ENCODE data around the gene ARHGEF17. TPM values are rescaled to one million over a fixed set of nuclear protein-coding genes. Genes with fewer than 3 reads are reported as not detected.

The ARHGEF17 gene
- total RNA-seq, 1 donor = 0.31 TPM

- H3K4me1 ChIP-seq (ENCODE audit: insufficient read depth, low read length) = peaks cover 37% of the 10 kb centered on the region
- H3K9me3 ChIP-seq (ENCODE audit: low read depth, low read length) = no peaks in the 10 kb centered on the region
- H3K4me3 ChIP-seq (ENCODE audit: low read length) = no peak overlapping the region
- no peaks in the 10 kb centered on the region for H3K27me3 ChIP-seq (ENCODE audit: insufficient read depth, low read length)
Observed at GRCh38 chr11:73281796-73282660, 26.0 kb upstream of the ARHGEF17 start.

GRCh38 chr11:73283276-73284000, 24.6 kb upstream of the ARHGEF17 start:
- Histone ChIP-seq H3K9me3 (ENCODE audit: low read depth, low read length) (no peaks in the 10 kb centered on the region), H3K27me3 (ENCODE audit: insufficient read depth, low read length) (no peaks in the 10 kb centered on the region), H3K4me1 (ENCODE audit: insufficient read depth, low read length) (peaks cover 51% of the 10 kb centered on the region), H3K4me3 (ENCODE audit: low read length) (no peak overlapping the region)

- Histone ChIP-seq H3K4me1 (ENCODE audit: insufficient read depth, low read length) (peaks cover 58% of the 10 kb centered on the region), H3K4me3 (ENCODE audit: low read length) (no peak overlapping the region), H3K9me3 (ENCODE audit: low read depth, low read length) (no peaks in the 10 kb centered on the region), H3K27me3 (ENCODE audit: insufficient read depth, low read length) (no peaks in the 10 kb centered on the region)
Observed at GRCh38 chr11:73284106-73284505, 24.0 kb upstream of the ARHGEF17 start.

DNA sequence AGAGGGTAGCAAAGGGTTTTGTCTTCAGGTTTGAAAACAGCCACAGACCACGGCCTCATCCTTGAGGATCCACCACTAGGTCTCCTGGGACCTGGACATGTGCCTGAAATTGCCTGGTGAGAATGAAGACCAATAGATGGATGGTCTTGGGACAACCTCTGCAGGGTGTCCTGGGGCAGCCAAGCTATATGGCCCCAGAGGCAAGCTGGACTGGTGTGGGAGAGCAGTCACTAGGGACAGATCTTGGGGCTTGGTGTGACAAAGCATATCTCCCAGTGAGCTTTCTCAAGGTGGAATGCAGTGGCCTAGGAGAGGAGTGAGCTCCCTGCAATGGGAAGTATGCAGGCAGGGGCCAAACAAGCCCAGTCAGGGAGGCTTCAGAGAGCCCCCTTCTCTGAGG, 22.4 kb upstream of the ARHGEF17 start:
- no peak overlapping the region for H3K4me3 ChIP-seq (ENCODE audit: low read length)
- H3K27me3 ChIP-seq (ENCODE audit: insufficient read depth, low read length) = no peaks in the 10 kb centered on the region
- H3K9me3 ChIP-seq (ENCODE audit: low read depth, low read length) = no peaks in the 10 kb centered on the region
- H3K4me1 ChIP-seq (ENCODE audit: insufficient read depth, low read length) = peaks cover 62% of the 10 kb centered on the region

GRCh38 chr11:73286240-73286810, 21.8 kb upstream of the ARHGEF17 start:
- Histone ChIP-seq H3K9me3 (ENCODE audit: low read depth, low read length) (no peaks in the 10 kb centered on the region), H3K4me1 (ENCODE audit: insufficient read depth, low read length) (peaks cover 56% of the 10 kb centered on the region), H3K27me3 (ENCODE audit: insufficient read depth, low read length) (no peaks in the 10 kb centered on the region)

GRCh38 chr11:73287400-73288101, 20.5 kb upstream of the ARHGEF17 start:
- no peaks in the 10 kb centered on the region for H3K9me3 ChIP-seq (ENCODE audit: low read depth, low read length)
- H3K4me3 ChIP-seq (ENCODE audit: low read length) = no peak overlapping the region
- peaks cover 48% of the 10 kb centered on the region for H3K4me1 ChIP-seq (ENCODE audit: insufficient read depth, low read length)
- no peaks in the 10 kb centered on the region for H3K27me3 ChIP-seq (ENCODE audit: insufficient read depth, low read length)

More at GRCh38 chr11:73286240-73286810, 21.8 kb upstream of the ARHGEF17 start:
- H3K4me3 ChIP-seq (ENCODE audit: low read length) = no peak overlapping the region

DNA sequence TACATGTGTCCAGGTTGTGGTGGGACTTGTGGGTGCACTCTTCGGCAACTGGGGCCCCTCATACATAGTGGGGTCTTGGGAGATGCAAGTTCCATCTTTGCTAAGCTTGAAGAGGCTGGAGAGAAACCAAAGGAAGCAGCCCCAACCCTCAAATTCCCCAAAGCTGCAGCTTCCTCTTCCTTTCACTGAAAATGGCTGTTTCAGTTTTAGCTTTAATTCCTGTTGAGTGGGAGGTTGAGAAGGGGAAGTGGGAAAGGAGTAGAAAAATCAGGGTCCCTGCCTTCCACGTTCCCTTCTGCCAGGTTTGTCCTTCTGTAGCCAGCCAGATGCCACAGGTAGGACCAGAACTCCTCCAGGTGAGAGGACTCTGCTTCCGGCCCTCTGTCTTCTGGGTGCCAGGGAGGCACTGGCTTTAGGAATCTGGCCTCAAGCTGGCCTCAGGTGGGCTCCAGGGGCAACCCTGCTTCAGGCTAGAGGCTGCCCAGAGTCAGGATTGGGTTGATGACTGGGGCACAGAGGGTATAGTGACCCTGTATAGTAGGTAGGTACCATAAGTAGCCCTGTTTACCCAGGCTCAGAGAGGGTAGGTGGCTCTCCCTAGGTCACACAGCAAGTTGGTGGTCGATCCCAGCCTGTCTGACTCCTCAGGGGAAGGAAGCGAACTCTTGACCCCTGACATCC, 19.7 kb upstream of the ARHGEF17 start:
- Histone ChIP-seq H3K27me3 (ENCODE audit: insufficient read depth, low read length) (no peaks in the 10 kb centered on the region), H3K4me3 (ENCODE audit: low read length) (no peak overlapping the region), H3K4me1 (ENCODE audit: insufficient read depth, low read length) (peaks cover 42% of the 10 kb centered on the region), H3K9me3 (ENCODE audit: low read depth, low read length) (no peaks in the 10 kb centered on the region)

DNA sequence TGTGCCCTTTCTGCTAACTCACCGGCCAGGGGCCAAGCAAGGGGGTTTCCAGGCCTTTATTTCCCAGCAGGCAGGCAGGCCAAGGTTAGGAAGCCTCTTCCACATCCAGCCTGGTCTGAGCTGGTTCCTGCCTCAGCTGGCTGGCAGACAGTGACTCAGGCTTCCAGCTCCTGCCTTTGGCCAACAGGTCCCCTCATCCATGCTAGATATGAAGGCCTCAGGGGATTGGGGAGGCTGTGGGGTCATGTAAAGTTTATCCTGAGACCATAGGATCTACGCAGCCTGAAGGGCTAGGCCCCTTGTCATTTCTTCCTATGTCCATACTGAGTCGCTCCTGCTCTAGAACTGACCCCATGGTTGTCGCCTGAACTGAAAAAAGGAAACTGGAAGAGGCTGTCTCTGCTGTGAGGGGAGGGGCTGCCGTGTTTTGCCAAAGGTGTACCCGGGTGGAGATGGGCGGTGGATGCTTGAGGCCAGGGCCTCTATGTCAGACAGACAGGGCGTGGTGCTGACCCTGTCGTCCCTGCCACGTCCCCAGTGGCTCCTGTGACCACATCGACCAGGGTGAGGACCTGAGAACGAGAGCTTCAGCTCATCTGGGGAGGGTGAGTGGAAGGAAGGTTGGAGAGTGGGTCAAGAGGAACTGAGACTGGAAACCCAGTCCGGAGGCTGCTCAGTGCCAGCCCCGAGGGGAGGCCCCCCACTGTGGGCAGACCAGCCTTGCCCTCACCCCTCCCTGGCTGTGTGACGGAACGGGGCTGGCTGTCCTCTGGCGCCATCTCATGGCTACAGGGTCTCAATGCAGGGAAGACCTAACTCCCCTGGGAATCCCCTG, 19.0 kb upstream of the ARHGEF17 start:
- Histone ChIP-seq H3K4me3 (ENCODE audit: low read length) (no peak overlapping the region), H3K27me3 (ENCODE audit: insufficient read depth, low read length) (no peaks in the 10 kb centered on the region), H3K9me3 (ENCODE audit: low read depth, low read length) (no peaks in the 10 kb centered on the region), H3K4me1 (ENCODE audit: insufficient read depth, low read length) (peaks cover 35% of the 10 kb centered on the region)

DNA sequence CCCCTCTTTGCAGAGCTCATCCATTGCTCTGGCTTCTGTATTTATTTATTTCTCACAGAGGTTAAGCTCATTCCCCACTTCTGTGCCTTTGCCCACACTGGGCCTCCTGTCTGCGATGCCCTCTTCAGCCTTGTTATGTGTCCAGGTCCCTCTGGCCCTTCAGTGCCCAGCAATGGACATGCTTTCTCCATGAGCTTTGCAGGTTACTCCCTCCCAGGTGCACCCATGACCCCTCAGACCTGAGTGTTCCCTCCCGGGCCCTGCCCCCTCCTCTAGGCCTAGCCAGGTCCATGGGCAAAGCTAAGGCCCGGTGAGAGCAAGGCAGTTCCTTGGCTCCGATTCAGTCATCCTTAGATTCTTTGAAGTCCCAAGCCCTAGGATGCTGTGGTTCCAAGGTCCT, 17.5 kb upstream of the ARHGEF17 start:
- Histone ChIP-seq H3K27me3 (ENCODE audit: insufficient read depth, low read length) (no peaks in the 10 kb centered on the region), H3K4me1 (ENCODE audit: insufficient read depth, low read length) (peaks cover 33% of the 10 kb centered on the region), H3K4me3 (ENCODE audit: low read length) (no peak overlapping the region), H3K9me3 (ENCODE audit: low read depth, low read length) (no peaks in the 10 kb centered on the region)

DNA sequence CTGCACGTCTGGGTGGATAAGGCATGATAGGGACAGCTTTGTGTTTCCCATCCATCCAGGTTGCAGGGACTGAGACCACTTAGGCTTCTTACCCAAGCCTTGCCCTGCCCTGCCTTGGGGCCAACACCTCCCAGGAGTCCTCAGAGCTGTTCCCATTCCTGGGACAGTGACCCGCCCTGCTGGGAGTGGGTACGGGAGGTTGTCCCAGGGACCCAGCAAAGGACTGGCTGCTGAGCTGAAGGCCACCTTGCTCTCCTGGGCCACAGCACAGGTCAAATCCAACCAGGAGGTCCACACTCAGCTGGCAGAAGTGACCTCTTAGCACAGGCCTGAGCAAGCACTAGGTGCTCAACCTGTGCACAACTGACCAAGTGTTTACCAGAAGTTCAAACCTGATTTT, 16.9 kb upstream of the ARHGEF17 start:
- Histone ChIP-seq H3K27me3 (ENCODE audit: insufficient read depth, low read length) (no peaks in the 10 kb centered on the region), H3K4me3 (ENCODE audit: low read length) (no peak overlapping the region), H3K4me1 (ENCODE audit: insufficient read depth, low read length) (peaks cover 33% of the 10 kb centered on the region), H3K9me3 (ENCODE audit: low read depth, low read length) (no peaks in the 10 kb centered on the region)

GRCh38 chr11:73291781-73292524, 16.1 kb upstream of the ARHGEF17 start:
- H3K4me3 ChIP-seq (ENCODE audit: low read length) = no peak overlapping the region
- H3K9me3 ChIP-seq (ENCODE audit: low read depth, low read length) = no peaks in the 10 kb centered on the region
- no peaks in the 10 kb centered on the region for H3K27me3 ChIP-seq (ENCODE audit: insufficient read depth, low read length)
- H3K4me1 ChIP-seq (ENCODE audit: insufficient read depth, low read length) = peaks cover 31% of the 10 kb centered on the region

GRCh38 chr11:73292525-73292894, 15.6 kb upstream of the ARHGEF17 start:
- no peaks in the 10 kb centered on the region for H3K9me3 ChIP-seq (ENCODE audit: low read depth, low read length)

GRCh38 chr11:73293356-73293936, 14.6 kb upstream of the ARHGEF17 start:
- Histone ChIP-seq H3K9me3 (ENCODE audit: low read depth, low read length) (no peaks in the 10 kb centered on the region), H3K4me3 (ENCODE audit: low read length) (no peak overlapping the region), H3K4me1 (ENCODE audit: insufficient read depth, low read length) (peaks cover 16% of the 10 kb centered on the region), H3K27me3 (ENCODE audit: insufficient read depth, low read length) (no peaks in the 10 kb centered on the region)

More at GRCh38 chr11:73292525-73292894, 15.6 kb upstream of the ARHGEF17 start:
- Histone ChIP-seq H3K27me3 (ENCODE audit: insufficient read depth, low read length) (no peaks in the 10 kb centered on the region), H3K4me1 (ENCODE audit: insufficient read depth, low read length) (peaks cover 25% of the 10 kb centered on the region), H3K4me3 (ENCODE audit: low read length) (no peak overlapping the region)

All from mononuclear cell (primary cell).